IMR-90 (cell line): ENCODE data around the gene SLC27A1. TPM values are rescaled to one million over a fixed set of nuclear protein-coding genes. Genes with fewer than 3 reads are reported as not detected.

Source experiments
- ATAC-seq: fragments of 200-7000 bp; cut with Tn5 transposase; 2 replicates; pipeline ENCODE4 v1.9.1; 2020; ENCODE audit warnings: low read depth, mild to moderate bottlenecking, moderate library complexity
- BruUV-seq: library from RNA; stranded (reverse); fragments of 400-500 nt; replicated peaks from 2 replicates; lab custom pipeline; 2021; lab: Mats Ljungman, UMichigan
- CTCF ChIA-PET: fragments of 300-600 bp; formaldehyde crosslinking; extraction: SDS; loops from one replicate; lab custom pipeline; 2021; ENCODE audit warnings: antibody characterized with exemption; lab: Yijun Ruan, JAX
- POLR2A ChIA-PET: fragments of 300-600 bp; sonication (Branson Sonifier 250); formaldehyde crosslinking; loops from one replicate; lab custom pipeline; 2022; ENCODE audit warnings: antibody characterized with exemption; ENCODE audit not compliant: unreplicated experiment; lab: Charles Lee
- DNase-seq: peaks from one replicate; pipeline ENCODE4 v3.0.0; 2013
- H2AFZ ChIP-seq: replicated peaks from 2 replicates; pipeline ENCODE3; 2013; ENCODE audit warnings: low read length, mild to moderate bottlenecking; ENCODE audit not compliant: poor library complexity
- H2AK5ac ChIP-seq: 2 replicates; pipeline ENCODE4 v1.6.1; 2013; ENCODE audit warnings: low read depth, low read length, inconsistent platforms
- H2AK9ac ChIP-seq: replicated peaks from 2 replicates; pipeline ENCODE3; 2013; ENCODE audit warnings: mild to moderate bottlenecking, low read depth, low read length, moderate library complexity; ENCODE audit not compliant: poor library complexity
- H2BK120ac ChIP-seq: 2 replicates; pipeline ENCODE4 v1.6.1; 2013; ENCODE audit warnings: low read depth, low read length, inconsistent platforms
- H2BK15ac ChIP-seq: 3 replicates; pipeline ENCODE4 v1.6.1; 2013; ENCODE audit warnings: low read depth, low read length, inconsistent platforms
- H2BK20ac ChIP-seq: 2 replicates; pipeline ENCODE4 v1.6.1; 2013; ENCODE audit warnings: low read depth, mild to moderate bottlenecking, inconsistent platforms, low read length, moderate library complexity
- H2BK5ac ChIP-seq: 2 replicates; pipeline ENCODE4 v1.6.1; 2013; ENCODE audit warnings: mild to moderate bottlenecking, low read depth, low read length, inconsistent platforms; ENCODE audit not compliant: poor library complexity, severe bottlenecking
- H3K14ac ChIP-seq: replicated peaks from 2 replicates; pipeline ENCODE4 v1.6.1; 2013; ENCODE audit warnings: low read depth, low read length, inconsistent platforms
- H3K18ac ChIP-seq: 2 replicates; pipeline ENCODE4 v1.6.1; 2013; ENCODE audit warnings: low read depth, low read length, control low read depth
- H3K23ac ChIP-seq: 2 replicates; pipeline ENCODE4 v1.6.1; 2013; ENCODE audit warnings: low read depth, low read length, inconsistent platforms
- H3K27ac ChIP-seq: 2 replicates; pipeline ENCODE4 v1.5.1; 2013; ENCODE audit warnings: mild to moderate bottlenecking, control low read depth, low read length; ENCODE audit not compliant: insufficient read depth
- H3K27me3 ChIP-seq: 2 replicates; pipeline ENCODE4 v1.6.1; 2013; ENCODE audit warnings: low read length; ENCODE audit not compliant: control insufficient read depth, insufficient read depth
- H3K36me3 ChIP-seq: 2 replicates; pipeline ENCODE4 v1.6.1; 2013; ENCODE audit warnings: low read length, mixed read lengths; ENCODE audit not compliant: control insufficient read depth, insufficient read depth
- H3K4ac ChIP-seq: 2 replicates; pipeline ENCODE4 v1.6.1; 2013; ENCODE audit warnings: low read depth, low read length, inconsistent platforms
- H3K4me1 ChIP-seq: 2 replicates; pipeline ENCODE4 v1.6.1; 2013; ENCODE audit warnings: low read length, mixed read lengths; ENCODE audit not compliant: control insufficient read depth, insufficient read depth
- H3K4me2 ChIP-seq: 2 replicates; pipeline ENCODE4 v1.6.1; 2013; ENCODE audit warnings: low read depth, mild to moderate bottlenecking, control low read depth, low read length, moderate library complexity
- H3K4me3 ChIP-seq: 2 replicates; pipeline ENCODE4 v1.5.1; 2013; ENCODE audit warnings: low read depth, mild to moderate bottlenecking, control low read depth, low read length, moderate library complexity; ENCODE audit not compliant: insufficient read depth
- H3K56ac ChIP-seq: 2 replicates; pipeline ENCODE4 v1.6.1; 2013; ENCODE audit warnings: low read length, inconsistent platforms; ENCODE audit not compliant: insufficient read depth; ENCODE audit errors: extremely low read depth
- H3K79me1 ChIP-seq, 2 experiments: 2 replicates each; pipeline ENCODE4 v1.6.1; 2013; ENCODE audit warnings: low read length in 2 of 2, inconsistent platforms in 1 of 2, low read depth in 1 of 2
- H3K9ac ChIP-seq: 2 replicates; pipeline ENCODE4 v1.6.1; 2013; ENCODE audit warnings: low read depth, low read length, control low read depth
- H3K9me1 ChIP-seq: 2 replicates; pipeline ENCODE4 v1.6.1; 2013; ENCODE audit warnings: low read length, inconsistent platforms; ENCODE audit not compliant: insufficient read depth
- H3K9me3 ChIP-seq: 2 replicates; pipeline ENCODE4 v1.6.1; 2013; ENCODE audit warnings: low read length; ENCODE audit not compliant: control insufficient read depth, insufficient read depth
- H4K20me1 ChIP-seq: 2 replicates; pipeline ENCODE4 v1.6.1; 2013; ENCODE audit warnings: low read length, inconsistent platforms; ENCODE audit not compliant: insufficient read depth
- H4K5ac ChIP-seq: 2 replicates; pipeline ENCODE4 v1.6.1; 2013; ENCODE audit warnings: mild to moderate bottlenecking, low read depth, low read length, control low read depth
- H4K8ac ChIP-seq, 2 experiments: 2 replicates each; pipeline ENCODE4 v1.6.1; 2013; ENCODE audit warnings: low read depth in 2 of 2, low read length in 2 of 2, control low read depth in 1 of 2, inconsistent platforms in 1 of 2
- H4K91ac ChIP-seq: 2 replicates; pipeline ENCODE4 v1.6.1; 2013; ENCODE audit warnings: low read depth, low read length, inconsistent platforms; ENCODE audit not compliant: insufficient read depth
- BHLHE40 ChIP-seq: fragments of 150-350 bp; IDR thresholded peaks from 2 replicates; pipeline ENCODE4 v1.6.1; 2016; ENCODE audit warnings: mild to moderate bottlenecking, low read depth, low read length
- CEBPB ChIP-seq: IDR thresholded peaks from 2 replicates; pipeline ENCODE4 v1.6.1; 2012; ENCODE audit warnings: low read depth, low read length, improper control_type of control experiment
- CHD1 ChIP-seq: IDR thresholded peaks from 2 replicates; pipeline ENCODE4 v1.6.1; 2012; ENCODE audit warnings: low read depth, low read length, improper control_type of control experiment
- FOS ChIP-seq: fragments of 150-350 bp; IDR thresholded peaks from 2 replicates; pipeline ENCODE4 v1.6.1; 2016; ENCODE audit warnings: low read depth, low read length
- MAFK ChIP-seq: IDR thresholded peaks from 2 replicates; pipeline ENCODE4 v1.6.1; 2012; ENCODE audit warnings: low read depth, low read length, improper control_type of control experiment
- MAZ ChIP-seq: IDR thresholded peaks from 2 replicates; pipeline ENCODE4 v1.6.1; 2012; ENCODE audit warnings: low read depth, mild to moderate bottlenecking, low read length, improper control_type of control experiment, moderate library complexity, borderline replicate concordance
- MXI1 ChIP-seq: IDR thresholded peaks from 2 replicates; pipeline ENCODE4 v1.6.1; 2012; ENCODE audit warnings: low read depth, mild to moderate bottlenecking, low read length, moderate library complexity, borderline replicate concordance
- NFE2L2 ChIP-seq: fragments of 150-350 bp; IDR thresholded peaks from 2 replicates; pipeline ENCODE4 v1.6.1; 2016; ENCODE audit warnings: low read depth, mild to moderate bottlenecking, low read length
- POLR2A ChIP-seq: IDR thresholded peaks from 2 replicates; pipeline ENCODE4 v1.6.1; 2012; ENCODE audit warnings: mild to moderate bottlenecking, low read depth, low read length
- RAD21 ChIP-seq: IDR thresholded peaks from 2 replicates; pipeline ENCODE4 v1.6.1; 2012; ENCODE audit warnings: low read length, improper control_type of control experiment
- RCOR1 ChIP-seq: IDR thresholded peaks from 2 replicates; pipeline ENCODE4 v1.6.1; 2012; ENCODE audit warnings: mild to moderate bottlenecking, low read length, improper control_type of control experiment; ENCODE audit not compliant: insufficient replicate concordance
- RFX5 ChIP-seq: IDR thresholded peaks from 2 replicates; pipeline ENCODE4 v1.8.0; 2012; ENCODE audit warnings: low read depth, mild to moderate bottlenecking, low read length, moderate library complexity
- SMC3 ChIP-seq: fragments of 150-350 bp; IDR thresholded peaks from 2 replicates; pipeline ENCODE4 v1.6.1; 2016; ENCODE audit warnings: low read depth, mild to moderate bottlenecking, antibody characterized with exemption, low read length, moderate library complexity
- WGBS, 2 experiments: methylation state at CpG; one replicate each; pipeline versions ENCODE4 v1.1.5 to v1.1.7; 2013; ENCODE audit warnings: missing lambda C conversion rate in 2 of 2; ENCODE audit not compliant: insufficient read length in 1 of 2; ENCODE audit errors: extremely low coverage in 2 of 2; 5-methylcytosine and 5-hydroxymethylcytosine counted together
- dilution Hi-C: fragments of 300-500 bp; cut with HindIII; formaldehyde crosslinking; loops from one replicate; pipeline ENCODE4 v1.14.3; 2018; ENCODE audit warnings: low sequenced_read_pairs; ENCODE audit not compliant: unreplicated experiment
- in situ Hi-C: fragments of 300-500 bp; cut with MboI; formaldehyde crosslinking; loops from 3 replicates; pipeline ENCODE4 v1.14.3; 2019; ENCODE audit warnings: low sequenced_read_pairs, inconsistent platforms, mixed read lengths
- intact Hi-C: fragments of 100-400 bp; cut with micrococcal nuclease; formaldehyde crosslinking; loops from 2 replicates; pipeline ENCODE4 v1.10.0; 2022
- polyA plus RNA-seq, 3 experiments: library from polyadenylated mRNA; depleted of rRNA; stranded (reverse); fragments of >200 nt; gene quantifications; 2 replicates each; pipeline ENCODE4 v1.2.3, GENCODE V29; 2012; ENCODE audit warnings: low replicate concordance in 1 of 3
- total RNA-seq: library from RNA; depleted of rRNA; stranded (reverse); fragments of >200 nt; gene quantifications from 2 replicates; pipeline ENCODE4 v1.2.3, GENCODE V29; 2012
- TF ChIP-seq, protein P1 (sequence below): fragments of 150-350 bp; IDR thresholded peaks from 2 replicates; pipeline ENCODE4 v1.6.1; 2016; ENCODE audit warnings: low read depth, mild to moderate bottlenecking, low read length, moderate library complexity, borderline replicate concordance
- TF ChIP-seq, protein P2 (sequence below): conservative IDR thresholded peaks from 2 replicates; pipeline ENCODE4 v1.5.1; 2012; ENCODE audit warnings: mild to moderate bottlenecking, low read depth, low read length, improper control_type of control experiment
- TF ChIP-seq, protein P3 (sequence below): fragments of 150-350 bp; IDR thresholded peaks from 2 replicates; pipeline ENCODE4 v1.6.1; 2017; ENCODE audit warnings: mild to moderate bottlenecking, antibody characterized with exemption, low read length, low read depth

SLC27A1 gene
- total and polyA plus RNA-seq, 2 of the 4 experiments (the other 2 are of a cell fraction) = 4.8 to 12.9 TPM

DNA sequence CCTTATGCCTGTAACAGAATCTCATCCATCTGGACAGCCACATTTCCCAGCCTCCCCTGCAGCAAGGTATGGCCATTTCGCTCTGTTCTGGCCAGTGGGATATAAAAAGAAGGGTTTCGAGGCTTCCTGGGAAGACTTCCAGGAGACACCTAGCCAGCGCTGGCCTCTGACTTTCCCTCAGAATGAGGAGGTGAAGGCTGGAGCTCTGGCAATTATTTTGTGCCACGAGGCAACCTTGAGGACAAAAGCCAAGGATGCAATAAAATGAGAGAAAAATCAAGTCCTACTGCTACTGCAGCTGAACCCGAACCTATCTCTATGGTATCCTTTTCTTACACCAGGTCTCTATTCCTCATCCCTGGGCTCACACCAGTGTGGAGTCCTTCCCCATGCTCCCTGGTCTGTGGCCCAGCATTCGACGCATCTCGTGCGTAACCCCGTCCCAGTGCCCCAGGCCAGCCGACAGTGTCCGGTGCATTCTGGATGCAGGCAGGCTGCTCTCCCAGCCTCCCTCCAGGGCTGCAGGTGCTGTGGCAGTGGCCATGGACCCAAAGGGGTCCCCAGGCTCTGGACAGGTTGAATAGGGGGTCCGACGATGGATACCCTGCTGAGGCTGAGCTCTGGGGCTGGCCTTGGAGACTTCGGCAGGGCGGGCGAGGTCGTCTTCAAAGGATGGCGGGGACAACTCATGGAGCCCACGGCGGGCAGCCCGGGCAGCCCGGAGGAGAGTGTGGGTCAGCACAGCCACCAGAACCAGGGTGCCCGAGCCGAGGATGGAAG lies 34.0 kb upstream of the SLC27A1 start:
- Histone ChIP-seq H2BK20ac (no peak overlapping the region), H2BK120ac (no peak overlapping the region), H3K9ac (no peak overlapping the region), H2AK9ac (no peak overlapping the region), H3K23ac (no peak overlapping the region), H4K8ac (no peak overlapping the region), H4K91ac (no peak overlapping the region), H3K9me1 (no peaks in the 10 kb centered on the region), H2BK15ac (no peak overlapping the region), H3K9me3 (peaks cover 2% of the 10 kb centered on the region; the same call in 1 of the 2 replicates), H3K56ac (no peak overlapping the region), H3K27me3 (no peaks in the 10 kb centered on the region), H2AK5ac (no peak overlapping the region), H3K79me1 (no peaks in the 10 kb centered on the region), H2BK5ac (no peak overlapping the region), H4K5ac (no peak overlapping the region), H3K36me3 (no peaks in the 10 kb centered on the region), H3K18ac (no peak overlapping the region), H3K4me3 (no peak overlapping the region), H2AFZ (no peak overlapping the region), H3K4me1 (no peaks in the 10 kb centered on the region), H3K27ac (no peak overlapping the region), H3K4ac (no peak overlapping the region), H4K20me1 (no peaks in the 10 kb centered on the region), H3K14ac (no peak overlapping the region), H3K4me2 (no peak overlapping the region)
- dilution Hi-C loops = no loop called here
- ATAC-seq (no peak), DNase-seq (no peak)
- no TSS peak for BruUV-seq
- POLR2A ChIA-PET = no interaction called here
- TF ChIP-seq BHLHE40 (no peak), RCOR1 (no peak), SMC3 (no peak), CEBPB (no peak), CHD1 (no peak), MAFK (no peak), RFX5 (no peak), MAZ (no peak), POLR2A (no peak), FOS (no peak), NFE2L2 (no peak), RAD21 (no peak), MXI1 (no peak)
- TF ChIP-seq, protein P1, sequence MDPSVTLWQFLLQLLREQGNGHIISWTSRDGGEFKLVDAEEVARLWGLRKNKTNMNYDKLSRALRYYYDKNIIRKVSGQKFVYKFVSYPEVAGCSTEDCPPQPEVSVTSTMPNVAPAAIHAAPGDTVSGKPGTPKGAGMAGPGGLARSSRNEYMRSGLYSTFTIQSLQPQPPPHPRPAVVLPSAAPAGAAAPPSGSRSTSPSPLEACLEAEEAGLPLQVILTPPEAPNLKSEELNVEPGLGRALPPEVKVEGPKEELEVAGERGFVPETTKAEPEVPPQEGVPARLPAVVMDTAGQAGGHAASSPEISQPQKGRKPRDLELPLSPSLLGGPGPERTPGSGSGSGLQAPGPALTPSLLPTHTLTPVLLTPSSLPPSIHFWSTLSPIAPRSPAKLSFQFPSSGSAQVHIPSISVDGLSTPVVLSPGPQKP = no peak
- TF ChIP-seq, protein P2, sequence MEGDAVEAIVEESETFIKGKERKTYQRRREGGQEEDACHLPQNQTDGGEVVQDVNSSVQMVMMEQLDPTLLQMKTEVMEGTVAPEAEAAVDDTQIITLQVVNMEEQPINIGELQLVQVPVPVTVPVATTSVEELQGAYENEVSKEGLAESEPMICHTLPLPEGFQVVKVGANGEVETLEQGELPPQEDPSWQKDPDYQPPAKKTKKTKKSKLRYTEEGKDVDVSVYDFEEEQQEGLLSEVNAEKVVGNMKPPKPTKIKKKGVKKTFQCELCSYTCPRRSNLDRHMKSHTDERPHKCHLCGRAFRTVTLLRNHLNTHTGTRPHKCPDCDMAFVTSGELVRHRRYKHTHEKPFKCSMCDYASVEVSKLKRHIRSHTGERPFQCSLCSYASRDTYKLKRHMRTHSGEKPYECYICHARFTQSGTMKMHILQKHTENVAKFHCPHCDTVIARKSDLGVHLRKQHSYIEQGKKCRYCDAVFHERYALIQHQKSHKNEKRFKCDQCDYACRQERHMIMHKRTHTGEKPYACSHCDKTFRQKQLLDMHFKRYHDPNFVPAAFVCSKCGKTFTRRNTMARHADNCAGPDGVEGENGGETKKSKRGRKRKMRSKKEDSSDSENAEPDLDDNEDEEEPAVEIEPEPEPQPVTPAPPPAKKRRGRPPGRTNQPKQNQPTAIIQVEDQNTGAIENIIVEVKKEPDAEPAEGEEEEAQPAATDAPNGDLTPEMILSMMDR = no peak
- TF ChIP-seq, protein P3, sequence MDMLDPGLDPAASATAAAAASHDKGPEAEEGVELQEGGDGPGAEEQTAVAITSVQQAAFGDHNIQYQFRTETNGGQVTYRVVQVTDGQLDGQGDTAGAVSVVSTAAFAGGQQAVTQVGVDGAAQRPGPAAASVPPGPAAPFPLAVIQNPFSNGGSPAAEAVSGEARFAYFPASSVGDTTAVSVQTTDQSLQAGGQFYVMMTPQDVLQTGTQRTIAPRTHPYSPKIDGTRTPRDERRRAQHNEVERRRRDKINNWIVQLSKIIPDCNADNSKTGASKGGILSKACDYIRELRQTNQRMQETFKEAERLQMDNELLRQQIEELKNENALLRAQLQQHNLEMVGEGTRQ = no peak
- in situ Hi-C loops = no loop called here
- intact Hi-C loops = no loop called here
- CTCF ChIA-PET = no interaction called here
- 87% methylated on average over 15 of the region's 25 CpGs; no CpG with 5 or more reads in 1 of the 2 experiments for WGBS, 2 experiments
